HepG2 (cell line): ENCODE measurements around the gene SLC25A23. TPM values are rescaled to one million over a fixed set of nuclear protein-coding genes. Genes with fewer than 3 reads are reported as not detected.

Experiments
- ATAC-seq: fragments of 200-7000 bp; cut with Tn5 transposase; 3 replicates; pipeline ENCODE4 v1.9.1; 2020; ENCODE audit warnings: mild to moderate bottlenecking, moderate library complexity
- BruUV-seq: library from RNA; stranded (reverse); fragments of 400-500 nt; replicated peaks from 2 replicates; lab custom pipeline; 2021; lab: Mats Ljungman, UMichigan
- CTCF ChIA-PET: fragments of 300-600 bp; formaldehyde crosslinking; extraction: SDS; loops from one replicate; lab custom pipeline; 2021; ENCODE audit warnings: low total read pairs, inconsistent platforms, low intra/inter-chr PET ratio; lab: Yijun Ruan, JAX
- POLR2A ChIA-PET: fragments of 350-600 bp; sonication (Branson Sonifier 250); formaldehyde crosslinking; loops from one replicate; lab custom pipeline; 2020; ENCODE audit warnings: antibody characterized with exemption, inconsistent platforms; lab: Yijun Ruan, JAX
- DNase-seq: peaks from one replicate; pipeline ENCODE4 v3.0.0-alpha.2; 2015; ENCODE audit warnings: low spot score
- FAIRE-seq: peaks from 3 replicates; lab custom pipeline; 2011; peaks lifted over from hg19 to GRCh38; lab: Jason Lieb, UNC
- H2AFZ ChIP-seq: one replicate; pipeline ENCODE4 v1.6.1; 2011; ENCODE audit warnings: low read length, inconsistent platforms
- H3K27ac ChIP-seq: fragments of 300-600 bp; 3 replicates; pipeline ENCODE4 v1.8.0; 2011; ENCODE audit warnings: mixed run types, mild to moderate bottlenecking, mixed read lengths, low read length, inconsistent platforms; ENCODE audit not compliant: insufficient read depth; ENCODE audit errors: extremely low read length
- H3K27me3 ChIP-seq, 2 experiments: fragments of 200-600 bp in 1 of 2; 2 replicates in 1 of 2; 3 replicates in 1 of 2; pipeline versions ENCODE4 v1.6.0 to v1.8.0; 2011; ENCODE audit warnings: low read length in 2 of 2, mild to moderate bottlenecking in 2 of 2, moderate library complexity in 2 of 2, inconsistent platforms in 1 of 2; ENCODE audit not compliant: insufficient read depth in 2 of 2, control insufficient read depth in 1 of 2
- H3K36me3 ChIP-seq, 2 experiments: fragments of 200-600 bp in 1 of 2; replicated peaks in 1 of 2; 2 replicates in 1 of 2; 3 replicates in 1 of 2; pipeline versions ENCODE4 v1.5.1 to v1.8.0; 2011; ENCODE audit warnings: low read length in 2 of 2, inconsistent platforms in 1 of 2; ENCODE audit not compliant: insufficient read depth in 2 of 2, control insufficient read depth in 1 of 2
- H3K4me1 ChIP-seq: 2 replicates; pipeline ENCODE4 v1.5.1; 2012; ENCODE audit warnings: low read length, inconsistent platforms; ENCODE audit not compliant: insufficient read depth
- H3K4me2 ChIP-seq: 2 replicates; pipeline ENCODE4 v1.6.0; 2011; ENCODE audit warnings: low read depth, low read length, inconsistent platforms
- H3K4me3 ChIP-seq, 3 experiments: fragments of 200-600 bp in 1 of 3; sonication (generic), shearing (Covaris generic) in 1 of 3; replicated peaks in 1 of 3; 2 replicates each; pipeline ENCODE4 v1.5.1; 2011 to 2016; ENCODE audit warnings: low read length in 3 of 3, inconsistent platforms in 2 of 3, low read depth in 2 of 3, mild to moderate bottlenecking in 2 of 3, control low read depth in 1 of 3, mixed read lengths in 1 of 3; ENCODE audit not compliant: insufficient read depth in 1 of 3
- H3K79me2 ChIP-seq: one replicate; pipeline ENCODE4 v1.6.1; 2011; ENCODE audit warnings: low read length, inconsistent platforms; ENCODE audit not compliant: insufficient read depth
- H3K9ac ChIP-seq: 2 replicates; pipeline ENCODE4 v1.6.0; 2011; ENCODE audit warnings: mild to moderate bottlenecking, low read depth, low read length, inconsistent platforms; ENCODE audit not compliant: insufficient read depth
- H3K9me3 ChIP-seq: 2 replicates; pipeline ENCODE4 v1.5.1; 2012; ENCODE audit warnings: mild to moderate bottlenecking, low read length
- H4K20me1 ChIP-seq: 2 replicates; pipeline ENCODE4 v1.6.0; 2011; ENCODE audit warnings: inconsistent platforms, mild to moderate bottlenecking, low read length, moderate library complexity; ENCODE audit not compliant: insufficient read depth
- ARNT ChIP-seq: fragments of 450-650 bp; IDR thresholded peaks from 2 replicates; pipeline ENCODE4 v1.6.1; 2017
- ERF ChIP-seq: IDR thresholded peaks from 2 replicates; pipeline ENCODE4 v1.6.1; 2018; ENCODE audit warnings: missing biosample characterization, missing genetic modification reagents
- KDM3A ChIP-seq: IDR thresholded peaks from 2 replicates; pipeline ENCODE4 v1.6.1; 2018; ENCODE audit warnings: low read depth, missing compliant biosample characterization
- MYNN ChIP-seq: sonication (generic); formaldehyde crosslinking; IDR thresholded peaks from 2 replicates; pipeline ENCODE4 v1.4.0; 2020; ENCODE audit warnings: mild to moderate bottlenecking, low read depth, missing genetic modification reagents
- POLR2A ChIP-seq, 2 experiments: IDR thresholded peaks; 2 replicates each; pipeline ENCODE4 v1.6.1; 2011; ENCODE audit warnings: low read depth in 2 of 2, low read length in 2 of 2, mild to moderate bottlenecking in 1 of 2, moderate library complexity in 1 of 2; ENCODE audit not compliant: insufficient read depth in 1 of 2
- PRDM15 ChIP-seq: sonication (generic); formaldehyde crosslinking; IDR thresholded peaks from 2 replicates; pipeline ENCODE4 v1.4.0; 2020; ENCODE audit warnings: missing genetic modification reagents
- RBM22 ChIP-seq: fragments of 200-400 bp; formaldehyde crosslinking; optimal IDR thresholded peaks from 2 replicates; pipeline ENCODE3; 2017; ENCODE audit warnings: mild to moderate bottlenecking, low read length, moderate library complexity
- WGBS: methylation state at CpG from one replicate; pipeline ENCODE4 v1.1.6; 2017; ENCODE audit warnings: low lambda C conversion rate; 5-methylcytosine and 5-hydroxymethylcytosine counted together
- in situ Hi-C: cut with HindIII; loops from 2 replicates; pipeline ENCODE4 v1.10.0; 2017; ENCODE audit warnings: low pct_unique_long_range_greater_than_20kb; ENCODE audit not compliant: extremely low pct_ligation_motif_present
- intact Hi-C: fragments of 100-400 bp; cut with micrococcal nuclease; formaldehyde crosslinking; loops from one replicate; pipeline ENCODE4 v1.10.0; 2022; ENCODE audit not compliant: unreplicated experiment
- polyA plus RNA-seq, 8 experiments: library from polyadenylated mRNA; depleted of rRNA in 3 of 8; stranded (reverse) in 7 of 8; unstranded in 1 of 8; fragments of >200 nt; fragmentation: Illumina TruSeq in 4 of 8; extraction: Trizol in 4 of 8; gene quantifications; 2 replicates each; pipeline versions ENCODE4 v1.2.1 to v1.2.3, GENCODE V29; 2011 to 2016; ENCODE audit warnings: low read depth in 4 of 8, missing spikeins in 1 of 8, mixed read lengths in 1 of 8; ENCODE audit not compliant: insufficient read depth in 1 of 8
- total RNA-seq, 5 experiments: library from RNA; depleted of rRNA; stranded (reverse); fragments of >200 nt; fragmentation: Illumina TruSeq; extraction: Trizol; gene quantifications; 2 replicates each; pipeline ENCODE4 v1.2.3, GENCODE V29; 2016; ENCODE audit warnings: low read depth in 1 of 5

The SLC25A23 gene
- total and polyA plus RNA-seq, 2 of the 13 experiments (the other 11 are each of a cell fraction or from before 2014, with no cell fraction given), result 12.4 to 15.2 TPM

- ChIA-PET CTCF (no interaction called here), POLR2A (no interaction called here)
- no peak for TF ChIP-seq PRDM15
- no peak for TF ChIP-seq ARNT
- TF ChIP-seq MYNN (CRISPR knock-in tag), result no peak
- TF ChIP-seq ERF (CRISPR knock-in tag), result no peak
- TF ChIP-seq RBM22, result peak; percentile 45
- 0 out of 4 replicates have a peak, but pooled peaks of 1 of the 2 experiments have one; percentile 8 for TF ChIP-seq POLR2A (IDR thresholded peaks at IDR 0.05; ENCODE audit: insufficient read depth in 1 of 2, low read depth in 2 of 2, low read length in 2 of 2)
- TF ChIP-seq KDM3A (CRISPR knock-in tag), result no peak
- ATAC-seq (no peak), DNase-seq (no peak), FAIRE-seq (no peak)
- H3K9me3 ChIP-seq, result no peaks in the 10 kb centered on the region
- in situ Hi-C loops (no loop called here), intact Hi-C loops (no loop called here)
- BruUV-seq, result no TSS peak
- H3K27me3 ChIP-seq, result no peaks in the 10 kb centered on the region
- peaks cover 36 to 69% of the 10 kb centered on the region in 2 experiments for H3K36me3 ChIP-seq
- no peak overlapping the region for H3K4me2 ChIP-seq
- no peak overlapping the region for H2AFZ ChIP-seq
- no peak overlapping the region for H3K27ac ChIP-seq
- WGBS, result 96% methylated on average over 20 of the region's 32 CpGs
- peaks cover 18% of the 10 kb centered on the region for H3K79me2 ChIP-seq
- no peak overlapping the region for H3K4me3 ChIP-seq
- H3K9ac ChIP-seq, result no peak overlapping the region
- peaks cover 26% of the 10 kb centered on the region; the same call in 1 of the 2 replicates for H4K20me1 ChIP-seq
- H3K4me1 ChIP-seq, result no peaks in the 10 kb centered on the region
Measured at GRCh38 chr19:6415591-6416190, 43.9 kb downstream of the SLC25A23 start.
